Kidney epithelial cell (primary cell): Measurements from ENCODE around the gene OMA1. TPM values are rescaled to one million over a fixed set of nuclear protein-coding genes. Genes with fewer than 3 reads are reported as not detected.

Source experiments
- DNase-seq: peaks from one replicate; pipeline ENCODE4 v3.0.0-alpha.2; 2010; ENCODE audit warnings: low read depth
- H3K27me3 ChIP-seq: 2 replicates; pipeline ENCODE4 v1.6.0; 2011; ENCODE audit warnings: low read length; ENCODE audit not compliant: control insufficient read depth, insufficient read depth
- H3K36me3 ChIP-seq: 2 replicates; pipeline ENCODE4 v1.5.1; 2011; ENCODE audit warnings: low read length; ENCODE audit not compliant: control insufficient read depth, insufficient read depth
- H3K4me3 ChIP-seq: 2 replicates; pipeline ENCODE4 v1.5.1; 2011; ENCODE audit warnings: low read depth, mild to moderate bottlenecking, control low read depth, low read length
- CTCF ChIP-seq: IDR thresholded peaks from 2 replicates; pipeline ENCODE4 v1.5.1; 2011; ENCODE audit warnings: mild to moderate bottlenecking, moderate library complexity, low read length, control low read depth, inconsistent platforms; ENCODE audit not compliant: insufficient read depth, poor library complexity, severe bottlenecking
- total RNA-seq: library from RNA; depleted of rRNA; stranded (reverse); fragments of >200 nt; gene quantifications from 2 replicates; pipeline ENCODE4 v1.2.3, GENCODE V29; 2015

Gene OMA1
- total RNA-seq, 1 donor from 2014 or later: 10.2 TPM

DNA sequence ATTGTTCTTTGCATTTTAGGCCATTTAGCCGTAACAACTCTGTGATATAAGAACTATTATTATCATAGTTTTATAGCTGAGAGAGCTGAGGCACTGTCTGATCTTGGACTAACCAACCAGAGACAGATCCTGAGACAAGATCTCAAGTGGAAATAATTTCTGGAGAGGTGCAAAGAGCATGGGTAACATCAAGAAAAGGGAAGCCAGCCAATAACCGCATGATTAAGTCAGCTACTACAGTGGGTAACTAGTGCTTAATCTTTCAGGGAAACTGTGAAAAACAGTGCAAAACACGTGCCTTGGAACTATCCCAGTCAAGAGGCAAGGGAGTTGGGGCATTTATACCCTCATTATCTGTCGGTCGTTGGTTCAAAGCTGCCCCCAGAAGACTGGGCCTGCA lies 105.8 kb downstream of the OMA1 start:
- Histone ChIP-seq H3K4me3 (no peak overlapping the region), H3K36me3 (no peaks in the 10 kb centered on the region), H3K27me3 (no peaks in the 10 kb centered on the region)
- no peak for TF ChIP-seq CTCF
- no peak for DNase-seq

GRCh38 chr1:58439946-58440345 lies 106.6 kb downstream of the OMA1 start:
- DNase-seq: no peak
- no peaks in the 10 kb centered on the region for H3K36me3 ChIP-seq
- no peaks in the 10 kb centered on the region for H3K27me3 ChIP-seq
- no peak overlapping the region for H3K4me3 ChIP-seq
- TF ChIP-seq CTCF: no peak

GRCh38 chr1:58438468-58438867 lies 108.1 kb downstream of the OMA1 start:
- no peaks in the 10 kb centered on the region for H3K36me3 ChIP-seq
- no peak overlapping the region for H3K4me3 ChIP-seq
- TF ChIP-seq CTCF: no peak
- no peaks in the 10 kb centered on the region for H3K27me3 ChIP-seq
- no peak for DNase-seq

GRCh38 chr1:58437623-58438022 lies 108.9 kb downstream of the OMA1 start:
- no peak for TF ChIP-seq CTCF
- no peak for DNase-seq

DNA sequence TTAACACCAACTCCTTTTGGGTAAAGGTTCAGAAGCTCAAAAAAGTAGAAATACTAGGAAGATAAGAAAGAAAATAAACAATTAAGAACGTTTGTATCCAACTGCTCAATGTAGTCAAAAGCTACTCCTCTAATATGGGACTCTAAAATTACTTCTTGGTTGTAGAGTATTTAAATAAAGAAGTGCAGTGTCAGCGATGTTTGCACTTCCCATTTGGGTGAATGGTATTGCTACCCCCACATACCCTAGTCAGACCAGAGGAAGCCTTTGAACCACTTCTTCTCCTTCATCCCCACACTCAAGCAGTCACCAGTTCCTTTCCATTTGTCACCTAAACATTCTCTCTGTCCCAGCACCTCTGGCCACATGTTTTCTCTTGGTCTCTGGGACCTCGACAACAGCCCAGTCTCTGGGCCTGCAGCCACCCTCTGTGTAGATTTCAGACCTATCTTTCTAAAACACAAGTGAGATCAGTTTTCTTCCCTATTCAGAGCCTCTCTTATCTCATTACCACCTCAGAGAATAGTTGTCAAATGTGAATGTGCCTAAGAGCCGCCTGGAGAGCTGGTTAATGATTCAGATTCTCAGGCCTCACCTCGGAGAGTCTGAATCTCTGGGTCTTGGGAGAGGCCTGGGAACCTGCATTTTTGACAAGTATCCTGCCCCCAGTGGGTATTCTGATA lies 109.8 kb downstream of the OMA1 start:
- no peak for DNase-seq
- Histone ChIP-seq H3K27me3 (no peaks in the 10 kb centered on the region), H3K36me3 (no peaks in the 10 kb centered on the region), H3K4me3 (no peak overlapping the region)
- TF ChIP-seq CTCF: no peak

More at GRCh38 chr1:58437623-58438022, 108.9 kb downstream of the OMA1 start:
- no peak overlapping the region for H3K4me3 ChIP-seq
- H3K36me3 ChIP-seq: no peaks in the 10 kb centered on the region
- no peaks in the 10 kb centered on the region for H3K27me3 ChIP-seq

- Histone ChIP-seq H3K36me3 (no peaks in the 10 kb centered on the region), H3K27me3 (no peaks in the 10 kb centered on the region), H3K4me3 (no peak overlapping the region)
- no peak for DNase-seq
- TF ChIP-seq CTCF: no peak
Measured at GRCh38 chr1:58435376-58435775, 111.2 kb downstream of the OMA1 start.
